ENCODE results near the gene WIPF2.

The WIPF2 gene

GRCh38 chr17:40323391-40324381 lies 104.6 kb downstream of the WIPF2 start:
- peak overlapping the region; percentile 83 for H3K27ac ChIP-seq (ENCODE audit: low read depth, low read length)
- peaks cover 47% of the 10 kb centered on the region for H3K4me1 ChIP-seq (ENCODE audit: control insufficient read depth, insufficient read depth, low read length)
- H3K4me3 ChIP-seq (ENCODE audit: low read length), result peak overlapping the region; percentile 50
- H3K9ac ChIP-seq (ENCODE audit: low read length), result peak overlapping the region; percentile 45
- H3K36me3 ChIP-seq (ENCODE audit: control insufficient read depth, insufficient read depth, low read length), result no peaks in the 10 kb centered on the region
- H3K27me3 ChIP-seq (ENCODE audit: control insufficient read depth, insufficient read depth, low read length), result no peaks in the 10 kb centered on the region

- no peak overlapping the region for H3K9ac ChIP-seq (ENCODE audit: low read length)
- H3K36me3 ChIP-seq (ENCODE audit: control insufficient read depth, insufficient read depth, low read length), result no peaks in the 10 kb centered on the region
- H3K4me1 ChIP-seq (ENCODE audit: control insufficient read depth, insufficient read depth, low read length), result peaks cover 46% of the 10 kb centered on the region
- H3K27me3 ChIP-seq (ENCODE audit: control insufficient read depth, insufficient read depth, low read length), result no peaks in the 10 kb centered on the region
- H3K27ac ChIP-seq (ENCODE audit: low read depth, low read length), result no peak overlapping the region
- H3K4me3 ChIP-seq (ENCODE audit: low read length), result no peak overlapping the region
Measured at GRCh38 chr17:40325156-40326013, 106.3 kb downstream of the WIPF2 start.

- peak overlapping the region; percentile 9 for H3K4me3 ChIP-seq (ENCODE audit: low read length)
- H3K4me1 ChIP-seq (ENCODE audit: control insufficient read depth, insufficient read depth, low read length), result peaks cover 47% of the 10 kb centered on the region
Measured at GRCh38 chr17:40326014-40326831, 107.1 kb downstream of the WIPF2 start.

GRCh38 chr17:40326832-40327199 lies 107.7 kb downstream of the WIPF2 start:
- H3K27ac ChIP-seq (ENCODE audit: low read depth, low read length), result no peak overlapping the region
- H3K9ac ChIP-seq (ENCODE audit: low read length), result no peak overlapping the region
- H3K27me3 ChIP-seq (ENCODE audit: control insufficient read depth, insufficient read depth, low read length), result no peaks in the 10 kb centered on the region
- peaks cover 47% of the 10 kb centered on the region for H3K4me1 ChIP-seq (ENCODE audit: control insufficient read depth, insufficient read depth, low read length)
- H3K36me3 ChIP-seq (ENCODE audit: control insufficient read depth, insufficient read depth, low read length), result no peaks in the 10 kb centered on the region
- H3K4me3 ChIP-seq (ENCODE audit: low read length), result peak overlapping the region; percentile 9

More at GRCh38 chr17:40326014-40326831, 107.1 kb downstream of the WIPF2 start:
- no peaks in the 10 kb centered on the region for H3K36me3 ChIP-seq (ENCODE audit: control insufficient read depth, insufficient read depth, low read length)
- H3K27me3 ChIP-seq (ENCODE audit: control insufficient read depth, insufficient read depth, low read length), result no peaks in the 10 kb centered on the region
- H3K27ac ChIP-seq (ENCODE audit: low read depth, low read length), result no peak overlapping the region
- H3K9ac ChIP-seq (ENCODE audit: low read length), result no peak overlapping the region

- Histone ChIP-seq H3K9ac (ENCODE audit: low read length) (no peak overlapping the region), H3K27ac (ENCODE audit: low read depth, low read length) (no peak overlapping the region), H3K4me1 (ENCODE audit: control insufficient read depth, insufficient read depth, low read length) (peaks cover 47% of the 10 kb centered on the region), H3K4me3 (ENCODE audit: low read length) (no peak overlapping the region), H3K27me3 (ENCODE audit: control insufficient read depth, insufficient read depth, low read length) (no peaks in the 10 kb centered on the region), H3K36me3 (ENCODE audit: control insufficient read depth, insufficient read depth, low read length) (no peaks in the 10 kb centered on the region)
Measured at GRCh38 chr17:40327244-40327729, 108.2 kb downstream of the WIPF2 start.

GRCh38 chr17:40327735-40328385 lies 108.8 kb downstream of the WIPF2 start:
- H3K27ac ChIP-seq (ENCODE audit: low read depth, low read length), result peak overlapping the region; percentile 62
- peaks cover 47% of the 10 kb centered on the region for H3K4me1 ChIP-seq (ENCODE audit: control insufficient read depth, insufficient read depth, low read length)
- no peak overlapping the region for H3K9ac ChIP-seq (ENCODE audit: low read length)
- no peak overlapping the region for H3K4me3 ChIP-seq (ENCODE audit: low read length)
- no peaks in the 10 kb centered on the region for H3K36me3 ChIP-seq (ENCODE audit: control insufficient read depth, insufficient read depth, low read length)
- no peaks in the 10 kb centered on the region for H3K27me3 ChIP-seq (ENCODE audit: control insufficient read depth, insufficient read depth, low read length)

- Histone ChIP-seq H3K27me3 (ENCODE audit: control insufficient read depth, insufficient read depth, low read length) (no peaks in the 10 kb centered on the region), H3K4me1 (ENCODE audit: control insufficient read depth, insufficient read depth, low read length) (peaks cover 43% of the 10 kb centered on the region), H3K9ac (ENCODE audit: low read length) (no peak overlapping the region)
Measured at GRCh38 chr17:40328386-40328766, 109.3 kb downstream of the WIPF2 start.

GRCh38 chr17:40329839-40330794 lies 111.0 kb downstream of the WIPF2 start:
- Histone ChIP-seq H3K36me3 (ENCODE audit: control insufficient read depth, insufficient read depth, low read length) (no peaks in the 10 kb centered on the region), H3K4me3 (ENCODE audit: low read length) (peak overlapping the region; percentile 34), H3K9ac (ENCODE audit: low read length) (no peak overlapping the region), H3K27ac (ENCODE audit: low read depth, low read length) (peak overlapping the region; percentile 80), H3K4me1 (ENCODE audit: control insufficient read depth, insufficient read depth, low read length) (peaks cover 44% of the 10 kb centered on the region), H3K27me3 (ENCODE audit: control insufficient read depth, insufficient read depth, low read length) (no peaks in the 10 kb centered on the region)

More at GRCh38 chr17:40328386-40328766, 109.3 kb downstream of the WIPF2 start:
- Histone ChIP-seq H3K36me3 (ENCODE audit: control insufficient read depth, insufficient read depth, low read length) (no peaks in the 10 kb centered on the region), H3K27ac (ENCODE audit: low read depth, low read length) (peak overlapping the region; percentile 62), H3K4me3 (ENCODE audit: low read length) (no peak overlapping the region)

GRCh38 chr17:40330850-40331470 lies 111.9 kb downstream of the WIPF2 start:
- Histone ChIP-seq H3K27me3 (ENCODE audit: control insufficient read depth, insufficient read depth, low read length) (no peaks in the 10 kb centered on the region), H3K4me3 (ENCODE audit: low read length) (no peak overlapping the region), H3K9ac (ENCODE audit: low read length) (no peak overlapping the region), H3K36me3 (ENCODE audit: control insufficient read depth, insufficient read depth, low read length) (no peaks in the 10 kb centered on the region), H3K4me1 (ENCODE audit: control insufficient read depth, insufficient read depth, low read length) (peaks cover 45% of the 10 kb centered on the region), H3K27ac (ENCODE audit: low read depth, low read length) (peak overlapping the region; percentile 80)

GRCh38 chr17:40331743-40332641 lies 112.9 kb downstream of the WIPF2 start:
- H3K9ac ChIP-seq (ENCODE audit: low read length), result no peak overlapping the region
- no peaks in the 10 kb centered on the region for H3K27me3 ChIP-seq (ENCODE audit: control insufficient read depth, insufficient read depth, low read length)
- peak overlapping the region; percentile 80 for H3K27ac ChIP-seq (ENCODE audit: low read depth, low read length)
- peaks cover 45% of the 10 kb centered on the region for H3K4me1 ChIP-seq (ENCODE audit: control insufficient read depth, insufficient read depth, low read length)
- peak overlapping the region; percentile 29 for H3K4me3 ChIP-seq (ENCODE audit: low read length)
- no peaks in the 10 kb centered on the region for H3K36me3 ChIP-seq (ENCODE audit: control insufficient read depth, insufficient read depth, low read length)

Data from rectal smooth muscle tissue (tissue), 1 donor.